ENCODE results near the gene SLBP. TPM values are rescaled to one million over a fixed set of nuclear protein-coding genes. Genes with fewer than 3 reads are reported as not detected.

SLBP gene
- total and polyA plus RNA-seq, 2 donors (not counting 3 experiments of a cell fraction or from before 2014, with no cell fraction given) = 48.3 to 63.1 TPM

DNA sequence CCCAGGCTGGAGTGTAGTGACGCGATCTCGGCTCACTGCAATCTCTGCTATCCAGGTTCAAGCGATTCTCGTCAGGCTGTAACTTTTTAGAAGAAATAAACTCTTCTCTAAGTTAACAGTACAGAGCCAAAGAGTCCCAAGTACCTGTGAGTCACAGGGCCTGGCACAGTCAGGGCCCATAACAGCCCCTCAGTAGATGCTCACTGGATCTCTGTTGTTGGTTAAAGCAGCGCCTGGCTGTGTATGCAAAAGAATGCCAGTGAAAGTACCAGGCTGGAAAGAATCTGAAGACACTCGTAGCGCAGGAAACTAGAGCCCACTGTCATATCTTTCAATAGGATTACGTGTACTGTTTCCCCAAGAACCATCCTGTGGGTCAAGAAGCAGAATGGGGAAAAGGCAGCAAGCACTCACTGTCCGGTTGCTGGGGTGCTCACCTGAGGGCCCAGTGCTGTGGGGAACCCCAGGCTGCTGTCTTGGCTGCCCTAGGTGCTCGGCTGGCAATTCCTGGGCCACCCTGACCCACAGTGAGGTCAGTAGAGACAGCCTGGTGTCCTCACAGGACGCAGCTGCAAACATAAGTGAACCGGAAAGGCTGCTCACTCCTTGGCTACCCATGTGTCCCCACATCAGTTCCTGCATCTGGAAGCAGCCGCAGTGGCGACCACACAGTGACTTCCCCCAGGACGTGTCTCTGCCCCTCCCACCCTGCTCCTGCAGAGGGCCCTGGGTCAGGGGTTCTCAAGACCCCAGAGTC is 3.1 kb upstream of the SLBP start:
- peaks cover 45% of the 10 kb centered on the region for H3K79me2 ChIP-seq (ENCODE audit: control insufficient read depth, insufficient read depth, low read length)
- no peak overlapping the region for H3K4me3 ChIP-seq (replicated peaks in 1 of 3; ENCODE audit: insufficient read depth in 1 of 3, low read depth in 1 of 3, low read length in 3 of 3)
- no peak overlapping the region for H3K27ac ChIP-seq (ENCODE audit: insufficient read depth, low read depth, low read length)
- TF ChIP-seq MYC (IDR thresholded peaks at IDR 0.05; ENCODE audit: low read depth, low read length) (no peak), POLR2A (IDR thresholded peaks at IDR 0.05; ENCODE audit: low read depth, low read length) (peak; percentile 32), MAX (IDR thresholded peaks at IDR 0.05; ENCODE audit: insufficient read depth, insufficient read length) (no peak)
- no TSS peak for BruUV-seq (replicated peaks)
- H3K27me3 ChIP-seq (ENCODE audit: control insufficient read depth in 2 of 2, insufficient read depth in 2 of 2, low read length in 2 of 2) = no peaks in the 10 kb centered on the region
- intact Hi-C loops (cut with micrococcal nuclease) = no loop called here
- no peak overlapping the region for H2AFZ ChIP-seq (ENCODE audit: low read depth, low read length)
- H3K36me3 ChIP-seq (ENCODE audit: control insufficient read depth in 2 of 2, extremely low read depth in 1 of 2, insufficient read depth in 2 of 2, low read length in 2 of 2) = peaks cover 0 to 14% of the 10 kb centered on the region in 2 experiments
- H3K4me1 ChIP-seq (ENCODE audit: control insufficient read depth, extremely low read depth, insufficient read depth, low read length) = peaks cover 21% of the 10 kb centered on the region
- FAIRE-seq (no peak), DNase-seq (ENCODE audit: low read depth, low spot score) (no peak)
- no peaks in the 10 kb centered on the region for H3K9me1 ChIP-seq (replicated peaks; ENCODE audit: control insufficient read depth, extremely low read depth, insufficient read depth, low read length)
- H3K9ac ChIP-seq (replicated peaks; ENCODE audit: extremely low read depth, insufficient read depth, low read length) = no peak overlapping the region
- dilution Hi-C loops (cut with MboI; ENCODE audit: extremely low pct_ligation_motif_present, low sequenced_read_pairs) = no loop called here
- ChIA-PET CTCF (interaction anchor here (4.6 kb wide), 1 partner anchor 21 kb away, joined by 15 read pairs; no protein-coding TSS in a partner anchor), POLR2A (no interaction called here)
- no peaks in the 10 kb centered on the region for H3K9me3 ChIP-seq (replicated peaks; ENCODE audit: control insufficient read depth, insufficient read depth, low read length)
- no peak overlapping the region for H3K4me2 ChIP-seq (ENCODE audit: insufficient read depth, low read length)
- H4K20me1 ChIP-seq (replicated peaks; ENCODE audit: control insufficient read depth, extremely low read depth, insufficient read depth, low read length) = no peaks in the 10 kb centered on the region

DNA sequence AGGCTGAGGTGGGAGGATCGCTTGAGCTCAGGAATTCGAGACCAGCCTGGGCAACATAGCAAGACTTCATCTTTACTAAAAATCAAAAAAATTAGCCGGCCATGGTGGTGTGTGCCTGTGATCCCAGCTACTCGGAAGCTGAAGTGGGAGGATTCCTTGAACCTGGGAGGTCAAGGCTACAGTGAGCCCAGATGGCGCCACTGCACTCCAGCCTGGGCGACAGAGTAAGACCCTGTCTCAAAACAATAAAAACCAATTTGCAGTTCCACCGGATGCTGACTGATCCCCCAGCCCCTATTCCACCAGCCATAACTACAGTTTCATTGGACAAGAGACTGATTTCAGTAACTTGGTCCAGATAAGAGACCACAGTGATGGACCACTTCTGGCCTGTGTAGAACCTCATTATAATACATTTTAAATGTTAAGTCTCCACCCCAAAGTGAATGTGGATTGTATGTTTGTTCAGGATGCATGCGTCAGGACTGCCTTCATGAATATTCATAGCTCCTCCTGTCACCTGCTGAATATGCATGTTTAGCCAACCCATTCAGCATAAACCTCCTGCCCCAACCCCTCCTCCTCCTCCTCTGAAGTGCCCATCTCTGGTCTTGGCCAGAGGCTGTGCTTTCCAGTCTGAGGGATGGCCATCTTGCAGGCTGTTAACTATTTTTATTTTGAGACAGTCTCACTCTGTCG is 2.3 kb upstream of the SLBP start:
- Histone ChIP-seq H2AFZ (ENCODE audit: low read depth, low read length) (no peak overlapping the region), H3K36me3 (ENCODE audit: control insufficient read depth in 2 of 2, extremely low read depth in 1 of 2, insufficient read depth in 2 of 2, low read length in 2 of 2) (peaks cover 0 to 14% of the 10 kb centered on the region in 2 experiments), H3K9me3 (replicated peaks; ENCODE audit: control insufficient read depth, insufficient read depth, low read length) (no peaks in the 10 kb centered on the region), H4K20me1 (replicated peaks; ENCODE audit: control insufficient read depth, extremely low read depth, insufficient read depth, low read length) (no peaks in the 10 kb centered on the region), H3K27ac (ENCODE audit: insufficient read depth, low read depth, low read length) (no peak overlapping the region), H3K4me2 (ENCODE audit: insufficient read depth, low read length) (no peak overlapping the region), H3K9ac (replicated peaks; ENCODE audit: extremely low read depth, insufficient read depth, low read length) (no peak overlapping the region), H3K4me1 (ENCODE audit: control insufficient read depth, extremely low read depth, insufficient read depth, low read length) (peaks cover 16% of the 10 kb centered on the region), H3K9me1 (replicated peaks; ENCODE audit: control insufficient read depth, extremely low read depth, insufficient read depth, low read length) (no peaks in the 10 kb centered on the region), H3K27me3 (ENCODE audit: control insufficient read depth in 2 of 2, insufficient read depth in 2 of 2, low read length in 2 of 2) (no peaks in the 10 kb centered on the region), H3K79me2 (ENCODE audit: control insufficient read depth, insufficient read depth, low read length) (peaks cover 45% of the 10 kb centered on the region), H3K4me3 (replicated peaks in 1 of 3; ENCODE audit: insufficient read depth in 1 of 3, low read depth in 1 of 3, low read length in 3 of 3) (no peak overlapping the region)
- DNase-seq (ENCODE audit: low read depth, low spot score) (no peak), FAIRE-seq (peak; percentile 12)
- CTCF ChIA-PET = interaction anchor here (1.0 to 4.6 kb wide), 3 partner anchors 12 to 21 kb away, joined by 7 to 15 read pairs (median 9); no protein-coding TSS in a partner anchor
- POLR2A ChIA-PET = no interaction called here
- dilution Hi-C loops (cut with MboI; ENCODE audit: extremely low pct_ligation_motif_present, low sequenced_read_pairs) (no loop called here), intact Hi-C loops (cut with micrococcal nuclease) (no loop called here)
- BruUV-seq (replicated peaks) = no TSS peak
- TF ChIP-seq CTCF (IDR thresholded peaks at IDR 0.05; ENCODE audit: extremely low read depth in 1 of 2, insufficient read depth in 1 of 2, low read depth in 1 of 2, low read length in 2 of 2) (no peak), FOS (IDR thresholded peaks at IDR 0.05; ENCODE audit: borderline replicate concordance, insufficient read depth, low read length) (no peak), JUN (IDR thresholded peaks at IDR 0.05; ENCODE audit: borderline replicate concordance, insufficient read depth, insufficient read length, low read depth) (no peak), MAX (IDR thresholded peaks at IDR 0.05; ENCODE audit: insufficient read depth, insufficient read length) (no peak), EZH2 (IDR thresholded peaks at IDR 0.05; ENCODE audit: borderline replicate concordance, low read depth, low read length, severe bottlenecking) (no peak), POLR2A (IDR thresholded peaks at IDR 0.05; ENCODE audit: low read depth, low read length) (no peak), MYC (IDR thresholded peaks at IDR 0.05; ENCODE audit: low read depth, low read length) (no peak), GATA2 (IDR thresholded peaks at IDR 0.05; ENCODE audit: insufficient read depth, insufficient read length, low read depth, low read length) (no peak), POLR2AphosphoS5 (IDR thresholded peaks at IDR 0.05; ENCODE audit: insufficient read depth, low read depth, low read length) (no peak)

All from endothelial cell of umbilical vein (primary cell).